GM12878 (cell line): ENCODE results near the gene S100A14.

Experiments used
- ATF2 ChIP-seq: IDR thresholded peaks from 2 replicates; pipeline ENCODE4 v1.6.1; 2012; ENCODE audit warnings: low read length, inconsistent platforms
- CTCF ChIP-seq, 3 experiments: IDR thresholded peaks in 2 of 3; conservative IDR thresholded peaks in 1 of 3; 2 replicates each; pipeline ENCODE4 v1.5.1; 2011; ENCODE audit warnings: low read depth in 3 of 3, low read length in 3 of 3, mild to moderate bottlenecking in 3 of 3, control low read depth in 2 of 3, moderate library complexity in 2 of 3, inconsistent platforms in 1 of 3, mixed read lengths in 1 of 3; ENCODE audit not compliant: control insufficient read depth in 2 of 3, insufficient read depth in 1 of 3; ENCODE audit errors: extremely low read depth in 1 of 3
- FOXK2 ChIP-seq: fragments of 450-650 bp; IDR thresholded peaks from 2 replicates; pipeline ENCODE4 v1.6.1; 2017; ENCODE audit warnings: mild to moderate bottlenecking, moderate library complexity
- IKZF2 ChIP-seq, 2 experiments: fragments of 450-650 bp; IDR thresholded peaks; 2 replicates each; pipeline ENCODE4 v1.6.1; 2017; ENCODE audit warnings: mild to moderate bottlenecking in 2 of 2, moderate library complexity in 2 of 2
- MEF2A ChIP-seq: IDR thresholded peaks from 2 replicates; pipeline ENCODE4 v1.6.1; 2011; ENCODE audit warnings: low read depth, mild to moderate bottlenecking, low read length, moderate library complexity; ENCODE audit not compliant: insufficient read depth
- NFXL1 ChIP-seq: fragments of 450-650 bp; IDR thresholded peaks from 2 replicates; pipeline ENCODE4 v1.6.1; 2017; ENCODE audit warnings: antibody characterized with exemption, mild to moderate bottlenecking, borderline replicate concordance
- POLR2A ChIP-seq: IDR thresholded peaks from 2 replicates; pipeline ENCODE4 v1.6.1; 2011; ENCODE audit warnings: low read depth, mild to moderate bottlenecking, low read length
- RAD21 ChIP-seq: IDR thresholded peaks from 2 replicates; pipeline ENCODE4 v1.6.1; 2011; ENCODE audit warnings: mild to moderate bottlenecking, low read depth, low read length, moderate library complexity; ENCODE audit not compliant: insufficient read depth
- RB1 ChIP-seq: fragments of 450-650 bp; formaldehyde crosslinking; IDR thresholded peaks from 2 replicates; pipeline ENCODE4 v1.6.1; 2017; ENCODE audit warnings: mild to moderate bottlenecking, borderline replicate concordance
- REST ChIP-seq: IDR thresholded peaks from 2 replicates; pipeline ENCODE4 v1.6.1; 2012; ENCODE audit warnings: mild to moderate bottlenecking, low read depth, low read length
- ZBTB40 ChIP-seq: fragments of 450-650 bp; IDR thresholded peaks from 2 replicates; pipeline ENCODE4 v1.6.1; 2016; ENCODE audit warnings: mild to moderate bottlenecking, moderate library complexity, borderline replicate concordance

GRCh38 chr1:153655333-153655732 lies 39.2 kb upstream of the S100A14 start:
- TF ChIP-seq ZBTB40 (no peak), RB1 (no peak), POLR2A (no peak), CTCF (IDR thresholded peaks at IDR 0.05 in 2 of 3, conservative IDR thresholded peaks at IDR 0.05 in 1 of 3; ENCODE audit: control insufficient read depth in 2 of 3, extremely low read depth in 1 of 3, insufficient read depth in 1 of 3, low read depth in 3 of 3, low read length in 3 of 3) (no peak), RAD21 (no peak), IKZF2 (IDR thresholded peaks at IDR 0.05) (no peak), REST (no peak), MEF2A (no peak), FOXK2 (no peak), NFXL1 (no peak), ATF2 (no peak)
